Thyroid gland (tissue), 4 donors: ENCODE results near the gene PDGFA. TPM values are rescaled to one million over a fixed set of nuclear protein-coding genes. Genes with fewer than 3 reads are reported as not detected.
A peak's percentile ranks its signal among the peaks of the same experiment; 100 is the strongest.

Source experiments
- DNase-seq, 2 donors: peaks; one replicate each; pipeline ENCODE4 v3.0.0-alpha.2; 2019
- H3K27ac ChIP-seq, 3 donors: fragments of 200-600 bp; sonication (generic); 1 replicate in 2 of 3; 2 replicates in 1 of 3; pipeline ENCODE4 v1.5.1; 2016 to 2019; ENCODE audit warnings: mild to moderate bottlenecking in 1 of 3, moderate library complexity in 1 of 3
- H3K27me3 ChIP-seq: fragments of 200-600 bp; sonication (generic); one replicate; pipeline ENCODE4 v1.5.1; 2019
- H3K36me3 ChIP-seq, 2 donors: fragments of 200-600 bp; sonication (generic); one replicate each; pipeline ENCODE4 v1.5.1; 2016 to 2019
- H3K4me1 ChIP-seq, 2 donors: fragments of 200-600 bp; sonication (generic); one replicate each; pipeline ENCODE4 v1.5.1; 2017 to 2019
- H3K4me3 ChIP-seq, 3 donors: fragments of 200-600 bp; sonication (generic); replicated peaks in 1 of 3; 1 replicate in 2 of 3; 2 replicates in 1 of 3; pipeline ENCODE4 v1.5.1; 2016; ENCODE audit warnings: mild to moderate bottlenecking in 1 of 3
- H3K9me3 ChIP-seq: fragments of 200-600 bp; sonication (generic); one replicate; pipeline ENCODE4 v1.5.1; 2017
- CTCF ChIP-seq, 6 experiments: fragments of 200-600 bp in 3 of 6; fragments of 450-650 bp in 3 of 6; sonication (generic) in 3 of 6; IDR thresholded peaks; one replicate each; pipeline ENCODE4 v1.5.1; 2016 to 2019; ENCODE audit warnings: antibody characterized with exemption in 6 of 6, mild to moderate bottlenecking in 2 of 6, inconsistent platforms in 1 of 6, moderate library complexity in 1 of 6
- POLR2A ChIP-seq, 2 donors: fragments of 450-650 bp; IDR thresholded peaks; one replicate each; pipeline ENCODE4 v1.6.1; 2017; ENCODE audit warnings: antibody characterized with exemption in 2 of 2, mild to moderate bottlenecking in 2 of 2, moderate library complexity in 1 of 2
- WGBS, 2 donors: methylation state at CpG; one replicate each; pipeline ENCODE4 v1.1.5; 2017; 5-methylcytosine and 5-hydroxymethylcytosine counted together
- intact Hi-C: fragments of 100-400 bp; cut with DNase I; formaldehyde crosslinking; loops from one replicate; pipeline ENCODE4 v1.15.1; 2023
- total RNA-seq, 4 donors: library from RNA; depleted of rRNA; stranded (reverse); fragments of >200 nt; gene quantifications; one replicate each; pipeline ENCODE4 v1.2.3, GENCODE V29; 2016

The PDGFA gene
- total RNA-seq, 4 donors from 2014 or later = 6.6 to 20.0 (median 10.8) TPM

- Histone ChIP-seq H3K36me3 (no peaks in the 10 kb centered on the region), H3K27me3 (no peaks in the 10 kb centered on the region), H3K27ac (no peak overlapping the region), H3K4me3 (no peak overlapping the region), H3K4me1 (peaks cover 0 to 6% of the 10 kb centered on the region in 2 donors), H3K9me3 (no peaks in the 10 kb centered on the region)
- no peak for DNase-seq
- no peak for TF ChIP-seq POLR2A (IDR thresholded peaks at IDR 0.05)
- TF ChIP-seq CTCF (IDR thresholded peaks at IDR 0.05) = no peak
- 92 to 100% methylated on average over 3 to 6 of the region's 9 CpGs for WGBS, 2 donors
- intact Hi-C loops = no loop called here
Measured at GRCh38 chr7:458511-459245, 61.0 kb downstream of the PDGFA start.

- intact Hi-C loops = no loop called here
- WGBS, 2 donors = 83% methylated on average over 14 to 22 of the region's 30 CpGs
- no peak overlapping the region for H3K4me3 ChIP-seq
- H3K9me3 ChIP-seq = no peaks in the 10 kb centered on the region
- no peak overlapping the region for H3K27ac ChIP-seq
- H3K4me1 ChIP-seq = peaks cover 0 to 6% of the 10 kb centered on the region in 2 donors
- H3K27me3 ChIP-seq = peaks cover under 1% of the 10 kb centered on the region
- DNase-seq = no peak
- H3K36me3 ChIP-seq = no peaks in the 10 kb centered on the region
- TF ChIP-seq POLR2A (IDR thresholded peaks at IDR 0.05) (no peak), CTCF (IDR thresholded peaks at IDR 0.05) (no peak)
Measured at GRCh38 chr7:457814-458510, 61.7 kb downstream of the PDGFA start.

- intact Hi-C loops = no loop called here
Measured at GRCh38 chr7:455110-455928, 64.3 kb downstream of the PDGFA start.

GRCh38 chr7:454356-455109 is 65.1 kb downstream of the PDGFA start:
- no peak for TF ChIP-seq POLR2A (IDR thresholded peaks at IDR 0.05)
- no peak for TF ChIP-seq CTCF (IDR thresholded peaks at IDR 0.05)
- no peak overlapping the region for H3K27ac ChIP-seq
- no peak overlapping the region for H3K4me3 ChIP-seq
- no peaks in the 10 kb centered on the region for H3K36me3 ChIP-seq
- 92 to 93% methylated on average over 45 to 56 of the region's 56 CpGs for WGBS, 2 donors
- H3K27me3 ChIP-seq = peaks cover 5% of the 10 kb centered on the region
- no peak for DNase-seq
- intact Hi-C loops = no loop called here
- H3K9me3 ChIP-seq = no peaks in the 10 kb centered on the region
- peaks cover 0 to 6% of the 10 kb centered on the region in 2 donors for H3K4me1 ChIP-seq

More at GRCh38 chr7:455110-455928, 64.3 kb downstream of the PDGFA start:
- Histone ChIP-seq H3K27me3 (peaks cover 5% of the 10 kb centered on the region), H3K36me3 (no peaks in the 10 kb centered on the region), H3K9me3 (no peaks in the 10 kb centered on the region), H3K4me3 (no peak overlapping the region), H3K27ac (no peak overlapping the region), H3K4me1 (peaks cover 0 to 6% of the 10 kb centered on the region in 2 donors)
- 0 to 21% methylated on average over 6 to 11 of the region's 42 CpGs for WGBS, 2 donors
- no peak for TF ChIP-seq CTCF (IDR thresholded peaks at IDR 0.05)
- TF ChIP-seq POLR2A (IDR thresholded peaks at IDR 0.05) = no peak
- peak; percentile 59 to 73 for DNase-seq
